ENCODE data around the gene GRPEL1. TPM values are rescaled to one million over a fixed set of nuclear protein-coding genes. Genes with fewer than 3 reads are reported as not detected.

Gene GRPEL1
- total RNA-seq, 4 donors from 2014 or later: 7.4 to 55.0 (median 21.4) TPM

- H3K4me3 ChIP-seq: no peak overlapping the region
- H3K27me3 ChIP-seq: no peaks in the 10 kb centered on the region
- H3K4me1 ChIP-seq: no peaks in the 10 kb centered on the region
- H3K9me3 ChIP-seq: no peaks in the 10 kb centered on the region
- DNase-seq: no peak
- intact Hi-C loops (cut with DNase I; ENCODE audit: low total_unique reads): no loop called here
- TF ChIP-seq, protein P1, sequence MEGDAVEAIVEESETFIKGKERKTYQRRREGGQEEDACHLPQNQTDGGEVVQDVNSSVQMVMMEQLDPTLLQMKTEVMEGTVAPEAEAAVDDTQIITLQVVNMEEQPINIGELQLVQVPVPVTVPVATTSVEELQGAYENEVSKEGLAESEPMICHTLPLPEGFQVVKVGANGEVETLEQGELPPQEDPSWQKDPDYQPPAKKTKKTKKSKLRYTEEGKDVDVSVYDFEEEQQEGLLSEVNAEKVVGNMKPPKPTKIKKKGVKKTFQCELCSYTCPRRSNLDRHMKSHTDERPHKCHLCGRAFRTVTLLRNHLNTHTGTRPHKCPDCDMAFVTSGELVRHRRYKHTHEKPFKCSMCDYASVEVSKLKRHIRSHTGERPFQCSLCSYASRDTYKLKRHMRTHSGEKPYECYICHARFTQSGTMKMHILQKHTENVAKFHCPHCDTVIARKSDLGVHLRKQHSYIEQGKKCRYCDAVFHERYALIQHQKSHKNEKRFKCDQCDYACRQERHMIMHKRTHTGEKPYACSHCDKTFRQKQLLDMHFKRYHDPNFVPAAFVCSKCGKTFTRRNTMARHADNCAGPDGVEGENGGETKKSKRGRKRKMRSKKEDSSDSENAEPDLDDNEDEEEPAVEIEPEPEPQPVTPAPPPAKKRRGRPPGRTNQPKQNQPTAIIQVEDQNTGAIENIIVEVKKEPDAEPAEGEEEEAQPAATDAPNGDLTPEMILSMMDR (IDR thresholded peaks at IDR 0.05): no peak
- TF ChIP-seq POLR2A (IDR thresholded peaks at IDR 0.05): no peak
- no peak overlapping the region for H3K27ac ChIP-seq
- no peaks in the 10 kb centered on the region for H3K36me3 ChIP-seq
These were observed 38.7 kb downstream of the GRPEL1 start for GRCh38 chr4:7029212-7029611.

DNA sequence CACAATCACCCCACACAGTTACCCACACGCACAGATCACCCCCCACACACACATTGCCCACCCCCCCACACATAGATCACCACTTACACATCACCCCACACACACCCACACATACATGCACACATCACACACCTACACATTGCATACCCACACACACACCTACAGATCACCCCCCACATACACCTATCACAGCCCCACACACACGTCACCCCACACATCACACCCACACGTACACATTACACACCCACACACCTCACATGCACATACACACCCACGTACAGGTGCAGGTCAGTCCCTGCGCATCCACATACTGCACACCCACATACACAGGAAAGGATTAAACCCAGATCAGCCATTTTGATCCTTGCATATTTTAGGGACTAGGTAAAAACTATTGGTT is 40.0 kb downstream of the GRPEL1 start:
- intact Hi-C loops (cut with DNase I; ENCODE audit: low total_unique reads): no loop called here
- no peaks in the 10 kb centered on the region for H3K36me3 ChIP-seq
- no peaks in the 10 kb centered on the region for H3K27me3 ChIP-seq
- no peaks in the 10 kb centered on the region for H3K9me3 ChIP-seq
- DNase-seq: no peak
- H3K27ac ChIP-seq: no peak overlapping the region
- H3K4me1 ChIP-seq: no peaks in the 10 kb centered on the region
- TF ChIP-seq, protein P1 (IDR thresholded peaks at IDR 0.05): no peak
- TF ChIP-seq POLR2A (IDR thresholded peaks at IDR 0.05): no peak
- H3K4me3 ChIP-seq: no peak overlapping the region

DNA sequence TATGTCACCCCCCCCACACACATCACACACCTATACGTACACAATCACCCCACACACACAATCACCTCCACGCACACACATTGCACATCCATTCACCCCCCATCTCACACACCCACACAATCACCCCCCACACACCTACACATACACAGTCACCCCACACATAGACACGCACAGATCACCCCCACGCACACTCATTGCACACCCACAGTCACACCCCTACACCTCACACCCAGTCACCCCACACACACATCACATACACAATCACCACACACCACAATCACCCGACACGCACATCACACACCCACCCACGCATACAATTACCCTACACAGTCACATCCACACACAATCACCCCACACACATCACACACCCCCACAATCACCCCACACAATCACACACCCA is 40.6 kb downstream of the GRPEL1 start:
- no peaks in the 10 kb centered on the region for H3K36me3 ChIP-seq
- H3K4me1 ChIP-seq: no peaks in the 10 kb centered on the region
- H3K27ac ChIP-seq: no peak overlapping the region
- H3K4me3 ChIP-seq: no peak overlapping the region
- TF ChIP-seq, protein P1 (IDR thresholded peaks at IDR 0.05): no peak
- TF ChIP-seq POLR2A (IDR thresholded peaks at IDR 0.05): no peak
- H3K9me3 ChIP-seq: no peaks in the 10 kb centered on the region
- H3K27me3 ChIP-seq: no peaks in the 10 kb centered on the region
- no peak for DNase-seq
- intact Hi-C loops (cut with DNase I; ENCODE audit: low total_unique reads): no loop called here

DNA sequence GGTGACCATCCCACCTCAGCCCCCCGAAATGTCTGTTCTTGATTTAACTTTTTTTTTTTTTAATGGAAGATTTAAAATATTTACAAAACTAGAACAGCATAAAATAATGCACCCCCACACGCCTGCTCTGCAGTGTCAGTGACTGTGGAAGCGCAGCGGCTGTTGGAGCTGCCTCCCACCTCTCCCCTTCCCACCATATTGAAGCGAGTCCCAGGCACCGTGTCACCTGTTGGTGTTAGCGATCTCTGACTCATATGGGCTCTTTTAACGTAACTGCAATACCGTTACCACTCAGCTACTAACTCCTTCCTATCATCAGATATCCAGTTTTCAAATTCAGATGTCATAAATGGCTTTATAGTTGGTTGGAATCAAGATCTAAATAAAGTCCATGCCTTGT is 41.8 kb downstream of the GRPEL1 start:
- TF ChIP-seq POLR2A (IDR thresholded peaks at IDR 0.05): no peak
- TF ChIP-seq, protein P1 (IDR thresholded peaks at IDR 0.05): no peak
- H3K27me3 ChIP-seq: no peaks in the 10 kb centered on the region
- no peak overlapping the region for H3K27ac ChIP-seq
- no peaks in the 10 kb centered on the region for H3K4me1 ChIP-seq
- intact Hi-C loops (cut with DNase I; ENCODE audit: low total_unique reads): no loop called here
- H3K9me3 ChIP-seq: no peaks in the 10 kb centered on the region
- H3K36me3 ChIP-seq: no peaks in the 10 kb centered on the region
- H3K4me3 ChIP-seq: no peak overlapping the region
- DNase-seq: no peak

- Histone ChIP-seq H3K4me3 (no peak overlapping the region), H3K27me3 (no peaks in the 10 kb centered on the region), H3K4me1 (no peaks in the 10 kb centered on the region), H3K27ac (no peak overlapping the region), H3K36me3 (no peaks in the 10 kb centered on the region), H3K9me3 (no peaks in the 10 kb centered on the region)
- no peak for DNase-seq
- TF ChIP-seq POLR2A (IDR thresholded peaks at IDR 0.05): no peak
- intact Hi-C loops (cut with DNase I; ENCODE audit: low total_unique reads): no loop called here
These were observed 42.7 kb downstream of the GRPEL1 start for GRCh38 chr4:7025040-7025602.
